Putamen (tissue), 1 donor: ENCODE measurements around the gene RNF34.
"Not testable (repeated sequence)": the region's sequence is repeated elsewhere in the genome, so short reads cannot be mapped to it uniquely, and the experiment has no call there.

Source experiments
- DNase-seq: peaks from one replicate; pipeline ENCODE4 v3.0.0-alpha.2; 2016; ENCODE audit warnings: low spot score

The RNF34 gene, protein sequence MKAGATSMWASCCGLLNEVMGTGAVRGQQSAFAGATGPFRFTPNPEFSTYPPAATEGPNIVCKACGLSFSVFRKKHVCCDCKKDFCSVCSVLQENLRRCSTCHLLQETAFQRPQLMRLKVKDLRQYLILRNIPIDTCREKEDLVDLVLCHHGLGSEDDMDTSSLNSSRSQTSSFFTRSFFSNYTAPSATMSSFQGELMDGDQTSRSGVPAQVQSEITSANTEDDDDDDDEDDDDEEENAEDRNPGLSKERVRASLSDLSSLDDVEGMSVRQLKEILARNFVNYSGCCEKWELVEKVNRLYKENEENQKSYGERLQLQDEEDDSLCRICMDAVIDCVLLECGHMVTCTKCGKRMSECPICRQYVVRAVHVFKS

DNA sequence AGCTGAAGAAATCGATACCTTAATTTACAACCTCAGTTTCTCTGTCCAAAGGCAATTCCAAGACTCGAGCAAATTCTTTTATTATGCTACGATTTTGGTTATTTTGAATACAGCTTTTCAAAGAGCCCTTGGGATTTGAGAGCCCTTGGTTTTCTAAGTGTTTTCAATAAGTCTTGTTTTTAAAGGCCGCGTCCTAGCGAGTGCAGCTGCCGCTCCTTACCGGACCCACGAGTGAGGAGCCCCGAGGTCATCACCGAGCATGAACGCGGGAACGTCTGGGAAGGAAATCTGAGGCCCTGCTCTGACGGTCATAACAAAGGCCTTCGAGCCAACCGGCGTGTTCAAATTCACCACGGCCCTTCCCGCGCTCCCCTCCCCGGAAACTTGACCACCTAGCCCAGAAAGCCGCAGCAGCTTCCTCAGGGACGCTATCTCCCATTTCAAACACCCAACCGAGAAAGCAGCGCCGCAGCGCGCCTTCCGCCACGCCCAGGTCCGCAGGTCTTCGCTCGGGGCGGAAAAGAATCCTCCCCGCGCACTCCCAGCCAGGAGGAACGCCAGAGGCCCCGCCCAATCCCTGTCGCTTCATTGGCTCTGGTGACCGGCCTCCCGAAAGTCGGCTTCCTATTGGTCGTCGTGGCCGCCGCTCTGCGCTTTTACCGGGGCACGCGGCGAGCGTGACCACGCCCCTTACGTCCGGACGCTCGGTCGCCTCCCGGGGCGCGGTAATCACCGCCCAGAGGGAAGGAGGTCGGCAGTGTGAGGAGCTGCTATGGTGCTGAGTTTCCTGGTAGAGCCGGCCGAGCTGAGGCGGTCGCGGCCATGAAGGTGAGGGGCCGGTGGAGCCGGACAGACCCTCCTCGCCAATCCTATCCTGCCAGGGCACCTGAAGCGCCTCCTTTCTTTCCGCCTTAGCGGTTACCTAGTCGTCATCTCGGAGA lies at the start of gene RNF34:
RNF34 (plus strand) TSS at position 728 of the 941 bp plus-strand sequence; CDS start at position 823, 95 bp downstream.
- DNase-seq, result peak; percentile 97

DNA sequence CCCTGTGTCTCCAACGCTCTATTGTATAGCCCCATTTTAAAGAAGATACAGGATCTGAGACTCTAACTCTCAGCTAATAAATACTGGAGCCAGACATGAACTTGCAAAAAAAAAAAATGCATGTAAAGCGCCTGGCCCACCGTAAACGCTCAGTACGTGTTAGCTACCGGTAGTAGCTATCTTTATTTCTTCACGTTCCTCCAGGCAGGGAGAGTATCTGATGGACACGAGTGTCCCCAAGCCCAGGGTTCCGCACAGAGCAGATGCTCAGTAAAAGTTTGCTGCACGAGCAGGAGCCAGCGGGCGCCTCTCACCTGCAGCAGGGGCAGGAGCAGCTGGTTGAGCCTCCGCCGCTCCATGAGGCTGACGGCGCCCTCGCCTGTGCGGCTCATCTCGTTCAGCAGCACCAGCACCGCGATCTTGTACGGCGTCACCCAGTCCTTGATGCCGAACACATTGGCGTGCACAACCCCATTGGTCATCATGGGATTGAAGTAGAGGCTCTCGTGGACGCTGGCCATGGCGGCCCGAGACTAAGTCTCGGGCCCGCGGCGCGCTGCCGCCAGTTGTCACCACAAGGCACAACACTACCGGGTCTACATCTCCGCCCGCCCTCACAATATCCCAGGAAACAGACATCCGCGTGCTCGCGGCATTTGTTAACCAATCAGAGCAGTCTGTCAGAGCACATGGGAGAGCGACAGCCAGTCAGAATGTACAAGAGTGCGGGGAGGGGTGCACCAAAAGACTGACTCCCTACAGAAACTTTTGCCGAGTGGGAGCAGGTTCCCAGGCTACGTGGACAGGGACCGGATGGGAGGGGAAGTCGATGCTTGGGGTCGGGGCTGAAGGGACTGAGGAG lies 47.9 kb upstream of the RNF34 start, which contains the start of gene ANAPC5:
ANAPC5 (minus strand) TSS at position 592 of the 862 bp plus-strand sequence; CDS start at position 521, 71 bp downstream.
- DNase-seq, result peak; percentile 98

DNA sequence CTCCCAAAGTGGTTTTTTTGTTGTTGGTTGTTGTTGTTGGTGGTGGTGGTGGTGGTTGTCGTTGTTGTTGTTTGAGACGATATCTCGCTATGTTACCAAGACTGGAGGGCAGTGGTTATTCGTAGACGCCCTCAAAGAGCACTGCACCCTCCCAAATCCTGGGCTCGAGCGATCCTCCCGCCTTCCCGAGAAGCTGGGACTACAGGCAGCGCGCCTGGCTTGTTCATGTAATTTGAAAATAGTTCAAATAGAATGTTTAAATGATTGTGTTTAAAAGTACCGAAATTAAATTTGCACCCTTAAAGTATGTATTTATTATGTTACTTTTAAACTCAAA lies 47.3 kb upstream of the RNF34 start:
- no peak for DNase-seq

DNA sequence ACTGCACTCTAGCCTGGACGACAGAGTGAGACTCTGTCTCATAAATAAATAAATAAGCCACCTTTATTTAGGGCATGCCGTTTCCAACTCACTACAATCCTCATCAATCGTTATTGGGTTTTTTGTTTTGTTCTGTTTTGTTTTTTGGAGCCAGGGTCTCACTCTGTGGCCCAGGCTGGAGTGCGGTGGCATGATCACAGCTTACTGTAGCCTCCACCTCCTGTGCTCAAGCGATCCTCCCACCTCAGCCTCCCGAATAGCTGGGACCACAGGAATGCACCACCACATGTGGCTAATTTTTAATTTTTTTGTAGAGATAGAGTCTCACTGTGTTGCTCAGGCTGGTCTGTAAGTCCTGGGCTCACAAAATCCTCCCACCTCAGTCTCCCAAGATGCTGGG lies 44.1 kb upstream of the RNF34 start:
- no peak for DNase-seq

DNA sequence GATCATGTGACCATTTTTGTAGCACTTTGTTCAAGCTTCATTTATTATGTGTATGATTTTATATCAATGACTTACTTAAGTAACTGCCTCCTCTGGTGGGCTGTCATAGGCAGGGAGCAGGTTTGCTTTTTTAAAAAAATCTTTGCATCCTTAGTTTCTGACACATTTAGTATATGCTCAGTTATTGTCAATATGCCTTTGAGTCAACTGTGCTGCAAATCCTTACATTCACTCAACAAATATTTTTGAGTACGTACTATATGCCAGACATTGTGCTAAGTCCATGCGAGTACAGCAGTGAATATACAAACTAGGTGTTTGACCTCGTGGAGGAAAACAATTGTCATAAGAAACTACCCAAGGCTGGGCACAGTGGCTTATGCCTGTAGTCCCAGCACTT lies 43.3 kb upstream of the RNF34 start:
- DNase-seq, result no peak

DNA sequence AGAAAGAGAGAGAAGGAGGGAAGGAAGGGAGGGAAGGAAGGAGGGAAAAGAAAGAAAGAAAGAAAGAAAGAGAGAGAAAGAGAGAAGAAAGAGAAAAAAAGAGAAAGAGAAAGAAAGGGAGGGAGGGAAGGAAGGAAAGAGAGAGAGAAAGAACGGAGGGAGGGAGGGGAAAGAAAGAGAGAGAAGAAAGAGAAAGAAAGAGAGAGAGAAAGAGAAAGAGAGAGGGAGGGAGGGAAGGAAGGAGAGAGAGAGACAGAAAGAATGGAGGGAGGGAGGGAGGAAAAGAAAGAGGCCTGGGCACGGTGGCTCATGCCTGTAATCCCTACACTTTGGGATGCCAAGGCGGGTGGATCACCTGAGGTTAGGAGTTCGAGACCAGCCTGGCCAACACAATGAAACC lies 42.6 kb upstream of the RNF34 start:
- DNase-seq, result no peak

DNA sequence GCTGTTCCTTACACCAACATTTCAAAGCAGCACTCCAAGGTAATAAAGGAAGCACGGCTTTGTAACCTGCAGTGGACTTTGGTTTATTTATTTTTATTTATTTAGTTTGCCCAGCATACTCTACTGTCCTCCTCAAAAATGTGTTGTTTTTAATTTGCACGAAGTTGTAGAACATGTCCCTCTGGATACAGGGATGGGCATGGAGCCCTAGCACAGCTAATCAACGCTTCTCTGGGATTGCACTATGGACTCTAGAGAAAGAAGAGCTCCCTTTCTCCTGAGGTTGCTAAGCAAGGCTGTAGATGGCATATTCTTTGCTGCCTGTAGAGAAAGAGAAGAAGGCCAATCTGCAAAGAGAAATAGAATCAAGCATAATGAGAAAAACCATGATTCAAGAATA lies 41.8 kb upstream of the RNF34 start:
- no peak for DNase-seq

DNA sequence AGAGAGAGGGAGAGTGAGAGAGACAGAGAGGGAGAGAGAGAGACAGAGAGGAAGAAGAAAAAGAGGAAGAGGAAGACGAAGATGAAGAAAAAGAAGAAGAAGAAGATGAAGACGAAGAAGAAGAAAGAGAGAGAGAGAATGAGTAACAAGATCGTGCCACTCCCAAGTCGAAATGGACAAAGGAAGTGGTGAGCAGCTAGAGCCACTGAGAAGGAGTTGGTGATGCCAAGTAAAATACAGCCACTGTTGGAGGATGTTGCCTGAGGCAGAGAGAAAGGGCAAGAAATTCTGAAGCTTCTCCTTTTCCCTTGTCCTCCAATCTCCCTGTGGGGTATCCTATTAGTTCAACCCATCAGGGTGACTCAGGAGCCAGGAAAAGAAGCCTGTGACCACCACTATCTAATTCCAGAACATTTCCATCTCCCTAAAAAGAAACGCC lies 35.2 kb upstream of the RNF34 start:
- DNase-seq, result no peak

DNA sequence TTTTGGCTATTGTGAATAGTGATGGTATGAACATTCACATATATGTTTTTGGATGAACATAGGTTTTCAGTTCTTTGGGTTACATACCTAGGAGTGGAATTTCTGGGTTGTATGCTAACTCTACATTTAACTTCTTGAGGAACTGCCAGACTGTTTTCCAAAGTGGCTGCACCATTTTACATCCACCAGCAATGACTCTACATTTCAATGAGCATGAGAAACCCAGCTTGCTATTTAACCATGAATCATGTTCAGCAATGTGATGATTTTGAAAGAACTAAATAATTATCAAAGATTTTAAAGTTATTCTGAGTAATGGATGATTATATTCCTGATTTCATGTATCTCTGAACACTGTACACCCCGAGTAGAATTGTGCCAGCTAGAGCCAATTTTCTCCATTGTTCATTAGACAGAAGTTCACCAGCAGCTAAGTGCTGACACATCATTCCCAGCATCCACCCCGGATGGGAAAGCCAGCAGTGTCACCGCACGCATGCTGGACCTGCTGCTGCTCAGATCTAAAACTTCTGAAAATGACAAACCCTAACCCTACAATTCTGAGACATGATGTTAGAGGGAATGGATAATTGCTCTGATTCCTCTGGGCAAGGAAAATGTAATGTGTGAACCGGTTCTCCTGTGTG lies 34.4 kb upstream of the RNF34 start:
- DNase-seq, result no peak

DNA sequence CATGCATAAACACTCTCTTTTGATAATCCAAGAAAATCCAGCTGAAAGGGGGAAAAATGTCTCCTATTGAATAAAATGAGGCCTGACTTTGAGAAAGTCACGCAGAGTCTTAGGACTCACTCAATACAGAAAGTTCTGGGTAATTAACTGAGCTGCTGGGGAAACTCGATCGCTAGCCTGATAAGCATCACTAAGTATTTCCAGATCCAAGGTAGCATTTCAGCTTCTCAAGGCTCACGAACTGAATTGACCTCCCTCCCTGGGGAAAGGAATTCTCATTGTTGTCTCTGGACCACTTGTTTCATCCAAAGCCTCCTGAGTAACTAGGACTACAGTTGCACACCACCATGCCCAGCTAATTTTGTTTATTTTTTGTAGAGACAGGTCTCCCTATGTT lies 33.9 kb upstream of the RNF34 start:
- no peak for DNase-seq

DNA sequence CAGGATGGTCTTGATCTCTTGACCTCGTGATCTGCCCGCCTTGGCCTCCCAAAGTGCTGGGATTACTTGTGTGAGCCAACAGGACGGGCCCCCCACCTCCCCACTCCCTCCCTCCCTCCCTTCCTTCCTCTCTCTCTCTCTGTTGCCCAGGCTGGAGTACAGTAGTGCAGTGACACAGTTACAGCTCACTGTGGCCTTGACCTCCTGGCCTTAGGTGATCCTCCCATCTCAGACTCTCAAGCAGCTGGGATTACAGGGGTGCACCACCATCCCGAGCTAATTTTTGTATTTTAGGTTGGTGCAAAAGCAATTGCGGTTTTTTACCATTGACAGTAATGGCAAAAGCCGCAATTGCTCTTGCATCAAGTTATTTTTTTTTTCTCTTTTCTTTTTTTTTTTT lies 28.5 kb upstream of the RNF34 start:
- DNase-seq, result no peak

DNA sequence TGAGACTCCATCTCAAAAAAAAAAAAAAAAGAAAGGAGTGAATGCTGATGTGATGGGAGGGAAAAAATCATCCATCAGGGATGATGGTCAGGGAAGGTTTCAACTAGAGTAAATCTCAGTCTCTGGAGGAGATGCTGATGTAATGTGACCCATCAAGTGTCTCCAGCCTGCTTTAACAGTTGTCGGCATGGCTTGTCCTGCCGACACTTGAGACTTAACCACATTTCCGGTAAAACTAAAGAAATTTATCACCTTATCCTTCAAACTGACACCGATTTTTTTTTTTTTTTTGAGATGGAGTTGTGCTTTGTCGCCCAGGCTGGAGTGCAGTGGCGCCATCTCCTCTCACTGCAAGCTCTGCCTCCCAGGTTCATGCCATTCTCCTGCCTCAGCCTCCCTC lies 26.2 kb upstream of the RNF34 start:
- DNase-seq, result no peak

DNA sequence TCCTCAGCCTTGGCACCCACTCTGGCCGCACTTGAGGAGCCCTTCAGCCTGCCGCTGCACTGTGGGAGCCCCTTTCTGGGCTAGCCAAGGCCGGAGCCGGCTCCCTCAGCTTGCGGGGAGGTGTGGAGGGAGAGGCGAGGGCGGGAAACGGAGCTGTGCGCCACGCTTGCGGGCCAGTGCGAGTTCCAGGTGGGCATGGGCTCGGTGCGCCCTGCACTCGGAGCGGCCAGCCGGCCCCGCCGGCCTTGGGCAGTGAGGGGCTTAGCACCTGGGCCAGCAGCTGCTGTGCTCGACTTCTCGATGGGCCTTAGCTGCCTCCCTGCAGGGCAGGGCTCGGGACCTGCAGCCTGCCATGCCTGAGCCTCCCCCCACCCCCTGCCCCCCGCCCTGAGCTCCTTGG lies 25.6 kb upstream of the RNF34 start:
- DNase-seq, result not testable (repeated sequence)

DNA sequence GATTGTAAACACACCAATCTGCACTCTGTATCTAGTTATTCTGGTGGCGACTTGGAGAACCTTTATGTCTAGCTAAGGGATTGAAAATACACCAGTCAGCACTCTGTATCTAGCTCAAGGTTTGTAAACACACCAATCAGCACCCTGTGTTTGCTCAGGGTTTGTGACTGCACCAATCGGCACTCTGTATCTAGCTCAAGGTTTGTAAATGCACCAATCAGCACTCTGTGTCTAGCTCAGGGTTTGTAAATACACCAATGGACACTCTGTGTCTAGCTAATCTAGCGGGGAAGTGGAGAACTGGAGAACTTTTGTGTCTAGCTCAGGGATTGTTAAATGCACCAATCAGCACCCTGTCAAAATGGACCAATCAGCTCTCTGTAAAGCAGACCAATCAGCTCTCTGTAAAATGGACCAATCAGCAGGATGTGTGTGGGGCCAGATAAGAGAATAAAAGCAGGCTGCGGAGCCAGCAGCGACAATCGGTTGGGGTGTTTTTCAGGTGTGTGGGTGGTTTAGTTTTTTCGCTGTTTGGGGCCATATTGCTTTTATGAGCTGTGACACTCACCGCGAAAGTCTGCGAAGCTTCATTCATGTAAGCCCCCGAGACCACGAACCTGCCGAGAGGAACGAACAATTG lies 24.9 kb upstream of the RNF34 start:
- DNase-seq, result not testable (repeated sequence)

DNA sequence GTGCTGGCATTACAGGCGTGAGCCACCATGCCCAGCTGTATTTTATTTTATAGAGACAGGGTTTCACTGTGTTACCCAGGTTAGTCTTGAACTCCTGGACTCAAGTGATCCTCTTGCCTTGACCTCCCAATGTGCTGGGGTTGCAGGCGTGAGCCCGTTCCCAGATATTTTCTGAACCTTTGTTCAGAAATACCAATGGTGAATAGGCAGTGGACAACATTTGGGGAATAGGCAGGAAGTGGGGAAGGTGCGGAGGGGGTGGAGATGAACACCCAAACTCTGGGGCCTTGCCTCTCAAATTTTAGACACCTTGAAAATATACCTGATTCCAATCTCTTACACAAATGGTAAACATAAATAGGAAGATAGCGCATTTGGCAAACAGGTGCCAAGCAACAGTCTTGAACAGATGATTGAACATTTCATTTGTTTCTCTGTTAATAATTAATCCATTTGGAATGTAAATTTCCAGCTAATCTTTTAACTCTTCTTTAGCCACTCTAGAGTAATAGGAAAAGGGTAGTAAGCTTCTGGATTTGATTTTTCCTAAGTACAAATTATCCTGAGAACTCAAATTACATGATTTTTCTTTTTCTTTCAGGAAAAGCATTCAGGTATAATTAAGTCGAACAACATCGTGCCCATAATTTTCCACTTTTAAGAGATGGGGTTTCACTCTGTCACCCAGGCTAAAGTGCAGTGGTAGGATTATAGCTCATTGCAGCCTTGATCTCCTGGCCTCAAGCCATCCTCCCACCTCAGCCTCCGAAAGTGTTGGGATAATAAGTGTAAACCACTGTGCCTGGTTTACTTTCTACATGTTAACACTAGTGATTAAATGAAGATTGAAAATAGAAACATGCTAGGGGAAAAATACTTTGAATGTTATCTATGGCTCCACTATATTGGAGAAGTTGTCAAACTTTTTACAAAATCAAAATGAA lies 22.9 kb upstream of the RNF34 start:
- DNase-seq, result no peak

DNA sequence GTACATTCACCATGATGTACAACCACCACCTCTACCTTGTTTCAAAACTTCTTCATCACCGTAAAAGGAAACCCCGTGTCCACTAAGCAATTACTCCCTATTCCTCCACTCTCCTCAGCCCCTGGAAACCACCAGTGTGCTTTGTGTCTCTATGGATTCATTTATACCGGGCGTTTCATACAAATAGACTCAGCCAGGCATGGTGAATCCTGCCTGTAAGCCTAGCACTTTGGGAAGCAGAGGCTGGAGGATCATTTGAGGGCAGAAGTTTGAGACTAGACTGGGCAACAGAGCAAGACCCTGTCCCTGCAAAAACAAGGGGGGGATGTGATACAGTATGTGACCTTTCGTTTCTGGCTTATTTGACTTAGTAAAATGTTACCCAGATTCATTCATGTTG lies 21.2 kb upstream of the RNF34 start:
- DNase-seq, result no peak

DNA sequence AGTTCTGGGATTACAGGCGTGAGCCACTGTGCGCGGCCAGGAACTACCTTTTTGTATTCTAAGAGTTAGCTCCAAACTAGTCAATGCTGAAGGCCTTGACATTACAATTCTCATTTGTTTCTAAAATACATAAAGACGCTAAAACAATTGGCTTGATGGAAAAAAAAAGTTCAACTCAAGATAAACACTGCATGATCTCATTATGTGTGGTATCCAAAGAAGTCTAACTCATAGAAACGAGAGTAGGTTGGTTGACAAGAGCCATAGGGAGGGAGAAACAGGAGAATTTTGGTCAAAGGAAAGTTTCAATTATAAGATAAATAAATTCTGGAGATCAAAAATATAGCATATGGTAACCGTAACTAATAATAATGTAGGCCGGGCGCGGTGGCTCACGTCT lies 20.0 kb upstream of the RNF34 start:
- DNase-seq, result no peak

DNA sequence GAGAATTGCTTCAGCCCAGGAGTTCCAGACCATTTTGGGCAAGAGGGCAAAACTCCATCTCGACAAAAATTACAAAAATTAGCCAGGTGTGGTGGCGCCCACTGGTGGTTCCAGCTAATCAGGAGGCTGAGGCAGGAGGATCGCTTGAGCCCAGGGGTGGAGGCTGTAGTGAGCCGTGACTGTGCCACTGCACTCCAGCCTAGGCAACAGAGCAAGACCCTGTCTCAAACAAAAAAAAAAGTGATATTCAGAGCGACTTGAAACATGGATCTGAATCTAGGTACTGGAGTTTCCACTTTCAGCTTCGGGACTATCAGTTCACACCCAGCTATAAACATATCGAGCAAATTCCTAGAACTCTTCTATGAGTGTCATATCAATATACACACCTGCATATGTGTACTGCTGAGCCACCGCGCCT lies 16.3 kb upstream of the RNF34 start:
- no peak for DNase-seq

DNA sequence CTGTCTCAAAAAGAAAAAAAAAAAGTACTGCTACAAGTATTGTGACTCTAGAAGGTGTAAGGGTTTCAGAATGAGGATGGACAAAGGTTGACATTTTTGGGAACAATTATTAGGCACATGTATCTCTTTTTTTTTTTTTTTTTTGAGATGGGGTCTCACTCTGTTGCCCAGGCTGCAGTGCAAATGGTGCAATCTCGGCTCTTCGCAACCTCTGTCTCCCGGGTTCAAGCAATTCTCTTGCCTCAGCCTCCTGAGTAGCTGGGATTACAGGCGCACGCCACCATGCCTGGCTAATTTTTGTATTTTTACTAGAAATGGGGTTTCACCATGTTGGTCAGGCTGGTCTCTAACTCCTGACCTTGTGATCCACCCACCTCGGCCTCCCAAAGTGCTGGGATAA lies 15.0 kb upstream of the RNF34 start:
- DNase-seq, result not testable (repeated sequence)

DNA sequence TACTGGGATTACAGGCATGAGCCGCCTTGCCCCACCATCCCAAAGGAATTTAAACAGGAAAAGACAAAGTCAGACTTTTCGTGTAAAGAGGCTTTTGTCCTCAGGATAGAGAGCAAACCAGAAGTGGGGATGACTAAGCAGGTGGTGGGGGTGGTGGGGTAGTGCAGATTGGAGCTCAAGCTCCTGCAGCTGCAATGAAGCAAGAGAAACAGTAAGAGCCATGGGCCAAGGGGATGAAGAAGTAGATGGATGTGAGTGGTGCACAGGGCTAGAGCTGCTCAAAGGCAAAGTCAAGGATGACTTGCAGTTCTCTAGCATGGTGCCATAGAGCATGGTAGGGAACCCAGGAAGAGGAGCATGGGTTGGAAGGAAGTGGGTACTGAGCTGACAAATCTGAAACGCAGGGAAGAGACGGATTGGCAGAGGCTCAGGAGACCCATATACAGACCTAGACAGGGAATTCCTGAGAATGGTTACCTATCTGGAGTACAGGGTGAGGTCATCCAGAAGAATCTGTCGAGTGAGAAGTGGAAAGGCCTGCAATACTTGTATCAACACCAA lies 11.4 kb upstream of the RNF34 start:
- no peak for DNase-seq
